MCF 10A (cell line): ENCODE data around the gene PGM5. TPM values are rescaled to one million over a fixed set of nuclear protein-coding genes. Genes with fewer than 3 reads are reported as not detected.

ENCODE experiments used
- BruUV-seq: library from RNA; stranded (reverse); fragments of 400-500 nt; replicated peaks from 2 replicates; lab custom pipeline; 2021; lab: Mats Ljungman, UMichigan
- CTCF ChIA-PET: fragments of 300-600 bp; sonication (Branson Sonifier 250); formaldehyde crosslinking; extraction: SDS; loops from one replicate; lab custom pipeline; 2021; ENCODE audit warnings: antibody characterized with exemption, inconsistent platforms; lab: Yijun Ruan, JAX
- POLR2A ChIA-PET: fragments of 300-600, 350-650 bp; sonication (Branson Sonifier 250); formaldehyde crosslinking; extraction: SDS; loops from one replicate; lab custom pipeline; 2020; ENCODE audit warnings: antibody characterized with exemption, inconsistent platforms; lab: Yijun Ruan, JAX
- DNase-seq: peaks from one replicate; pipeline ENCODE4 v3.0.0-alpha.2; 2018; ENCODE audit not compliant: unreplicated experiment
- H3K27ac Mint-ChIP-seq: one replicate; pipeline ENCODE4 v1.8.0; 2022; ENCODE audit warnings: mild to moderate bottlenecking, low read depth, mixed read lengths; ENCODE audit not compliant: unreplicated experiment
- H3K27me3 Mint-ChIP-seq: one replicate; pipeline ENCODE4 v1.8.0; 2022; ENCODE audit warnings: mixed read lengths; ENCODE audit not compliant: insufficient read depth, unreplicated experiment
- H3K36me3 Mint-ChIP-seq: one replicate; pipeline ENCODE4 v1.8.0; 2022; ENCODE audit warnings: mild to moderate bottlenecking, moderate library complexity, mixed read lengths; ENCODE audit not compliant: insufficient read depth, unreplicated experiment
- H3K4me1 Mint-ChIP-seq: one replicate; pipeline ENCODE4 v1.8.0; 2022; ENCODE audit warnings: mixed read lengths; ENCODE audit not compliant: insufficient read depth, unreplicated experiment
- H3K4me3 Mint-ChIP-seq: one replicate; pipeline ENCODE4 v1.8.0; 2022; ENCODE audit warnings: mild to moderate bottlenecking, moderate library complexity, mixed read lengths; ENCODE audit not compliant: unreplicated experiment
- H3K9me3 Mint-ChIP-seq: one replicate; pipeline ENCODE4 v1.8.0; 2022; ENCODE audit warnings: mixed read lengths; ENCODE audit not compliant: unreplicated experiment
- CTCF ChIP-seq: fragments of 200-600 bp; IDR thresholded peaks from one replicate; pipeline ENCODE4 v1.8.0; 2022; ENCODE audit warnings: antibody characterized with exemption, mild to moderate bottlenecking; ENCODE audit not compliant: unreplicated experiment
- intact Hi-C: fragments of 100-400 bp; cut with micrococcal nuclease; formaldehyde crosslinking; loops from 2 replicates; pipeline ENCODE4 v1.14.1; 2022
- total RNA-seq: library from RNA; stranded (reverse); gene quantifications from 2 replicates; pipeline ENCODE4 v1.2.3, GENCODE V29; 2022

Gene PGM5
- total RNA-seq, 1 experiment from 2014 or later: not detected

GRCh38 chr9:68426755-68427154 is 70.3 kb downstream of the PGM5 start:
- TF ChIP-seq CTCF: no peak
- no peak overlapping the region for H3K27ac Mint-ChIP-seq
- POLR2A ChIA-PET: no interaction called here
- BruUV-seq: no TSS peak
- CTCF ChIA-PET: interaction anchor here (1.0 kb wide), 1 partner anchor 9 kb away, joined by 4 read pairs; no protein-coding TSS in a partner anchor
- no peak overlapping the region for H3K4me3 Mint-ChIP-seq
- H3K9me3 Mint-ChIP-seq: no peaks in the 10 kb centered on the region
- H3K36me3 Mint-ChIP-seq: no peaks in the 10 kb centered on the region
- peaks cover 33% of the 10 kb centered on the region for H3K27me3 Mint-ChIP-seq
- DNase-seq: no peak
- intact Hi-C loops: no loop called here
- H3K4me1 Mint-ChIP-seq: no peaks in the 10 kb centered on the region

GRCh38 chr9:68427216-68427977 is 71.0 kb downstream of the PGM5 start:
- no TSS peak for BruUV-seq
- H3K36me3 Mint-ChIP-seq: no peaks in the 10 kb centered on the region
- no peaks in the 10 kb centered on the region for H3K9me3 Mint-ChIP-seq
- peaks cover 33% of the 10 kb centered on the region for H3K27me3 Mint-ChIP-seq
- intact Hi-C loops: no loop called here
- no peak overlapping the region for H3K27ac Mint-ChIP-seq
- no peak for DNase-seq
- no peak overlapping the region for H3K4me3 Mint-ChIP-seq
- POLR2A ChIA-PET: no interaction called here
- no peak for TF ChIP-seq CTCF
- H3K4me1 Mint-ChIP-seq: no peaks in the 10 kb centered on the region
- CTCF ChIA-PET: no interaction called here

GRCh38 chr9:68428481-68428880 is 72.1 kb downstream of the PGM5 start:
- intact Hi-C loops: no loop called here
- Mint-ChIP-seq H3K36me3 (no peaks in the 10 kb centered on the region), H3K27me3 (peaks cover 33% of the 10 kb centered on the region), H3K4me3 (no peak overlapping the region), H3K4me1 (no peaks in the 10 kb centered on the region), H3K27ac (no peak overlapping the region), H3K9me3 (no peaks in the 10 kb centered on the region)
- no peak for DNase-seq
- ChIA-PET POLR2A (no interaction called here), CTCF (no interaction called here)
- no TSS peak for BruUV-seq
- TF ChIP-seq CTCF: no peak

- Mint-ChIP-seq H3K4me1 (no peaks in the 10 kb centered on the region), H3K27ac (no peak overlapping the region), H3K36me3 (no peaks in the 10 kb centered on the region), H3K27me3 (peaks cover 31% of the 10 kb centered on the region), H3K4me3 (no peak overlapping the region), H3K9me3 (no peaks in the 10 kb centered on the region)
- no peak for TF ChIP-seq CTCF
- POLR2A ChIA-PET: interaction anchor here (0.7 kb wide), 1 partner anchor 1375 kb away, joined by 3 read pairs; no protein-coding TSS in a partner anchor
- no peak for DNase-seq
- intact Hi-C loops: no loop called here
- CTCF ChIA-PET: no interaction called here
- BruUV-seq: no TSS peak
Measured at GRCh38 chr9:68429631-68430030, 73.2 kb downstream of the PGM5 start.
